HG03103 (cell line): ENCODE results near the gene ATOH8.

ENCODE experiments used
- ATAC-seq: cut with Tn5 transposase; IDR thresholded peaks from one replicate; pipeline ENCODE4 v1.9.1; 2021; ENCODE audit warnings: low read depth; ENCODE audit not compliant: unreplicated experiment

ATOH8 gene

DNA sequence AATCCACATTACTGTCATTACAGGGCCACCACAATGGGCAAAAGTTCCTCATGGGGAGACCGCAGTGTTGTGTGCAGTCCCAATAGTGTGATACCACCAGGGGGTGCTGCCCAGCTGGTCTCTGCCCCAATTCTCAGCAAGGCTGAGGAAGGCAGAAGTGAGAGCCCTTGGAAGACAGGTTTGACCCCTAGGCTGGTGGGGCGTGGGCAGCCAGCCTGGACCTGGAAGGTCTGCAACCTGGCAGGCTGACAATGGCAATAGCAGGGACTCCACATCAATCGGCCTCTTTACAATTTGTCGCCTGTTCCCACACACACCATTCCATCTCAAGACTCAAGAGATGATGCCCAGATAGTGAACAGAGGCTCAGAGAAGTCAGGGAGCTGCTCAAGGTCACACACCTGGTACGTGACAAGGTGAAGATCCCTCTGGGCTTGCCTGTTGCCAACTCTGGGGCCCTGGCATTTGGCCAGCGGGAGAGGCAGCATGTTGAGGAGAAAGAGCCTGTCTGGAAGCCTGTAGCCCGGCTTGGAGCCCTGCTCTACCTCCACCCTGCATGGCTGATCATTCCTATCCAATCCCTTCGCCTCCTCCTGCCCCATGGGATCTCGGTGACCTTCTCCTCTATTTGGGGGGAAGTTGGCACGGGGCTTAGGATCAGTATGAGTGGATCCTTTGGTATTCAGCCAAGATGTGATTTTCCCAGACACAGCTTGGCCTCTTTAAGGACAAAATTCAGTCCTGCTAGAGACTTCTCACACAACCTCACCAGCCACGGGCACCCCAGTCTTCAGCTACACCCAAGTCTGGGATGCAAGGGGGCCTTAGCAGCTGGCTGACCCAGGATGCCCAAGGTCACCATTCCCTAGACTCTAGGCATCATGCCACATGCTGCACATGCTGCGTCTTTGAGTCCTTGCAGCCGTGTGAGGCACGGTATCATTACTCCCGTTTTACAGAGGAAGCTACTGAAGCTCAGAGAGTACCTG lies 2.9 kb upstream of the ATOH8 start:
- ATAC-seq: no peak

- no peak for ATAC-seq
These were observed 2.2 kb upstream of the ATOH8 start for GRCh38 chr2:85751627-85752026.

- no peak for ATAC-seq
These were observed 711 bp upstream of the ATOH8 start for GRCh38 chr2:85753035-85753524.

DNA sequence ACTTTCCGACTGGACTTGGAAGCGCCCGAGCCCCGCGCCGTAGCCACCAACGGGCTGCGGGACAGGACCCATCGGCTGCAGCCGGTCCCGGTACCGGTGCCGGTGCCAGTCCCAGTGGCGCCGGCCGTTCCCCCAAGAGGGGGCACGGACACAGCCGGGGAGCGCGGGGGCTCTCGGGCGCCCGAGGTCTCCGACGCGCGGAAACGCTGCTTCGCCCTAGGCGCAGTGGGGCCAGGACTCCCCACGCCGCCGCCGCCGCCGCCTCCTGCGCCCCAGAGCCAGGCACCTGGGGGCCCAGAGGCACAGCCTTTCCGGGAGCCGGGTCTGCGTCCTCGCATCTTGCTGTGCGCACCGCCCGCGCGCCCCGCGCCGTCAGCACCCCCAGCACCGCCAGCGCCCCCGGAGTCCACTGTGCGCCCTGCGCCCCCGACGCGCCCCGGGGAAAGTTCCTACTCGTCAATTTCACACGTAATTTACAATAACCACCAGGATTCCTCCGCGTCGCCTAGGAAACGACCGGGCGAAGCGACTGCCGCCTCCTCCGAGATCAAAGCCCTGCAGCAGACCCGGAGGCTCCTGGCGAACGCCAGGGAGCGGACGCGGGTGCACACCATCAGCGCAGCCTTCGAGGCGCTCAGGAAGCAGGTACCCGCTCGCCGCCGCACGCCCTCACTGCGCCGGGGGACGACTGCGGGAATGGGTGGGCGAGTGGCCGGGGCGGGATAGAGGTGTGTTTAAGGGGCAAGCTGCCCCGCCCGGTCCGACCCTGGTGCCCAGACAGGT lies 713 bp downstream of the ATOH8 start:
- ATAC-seq: no peak

DNA sequence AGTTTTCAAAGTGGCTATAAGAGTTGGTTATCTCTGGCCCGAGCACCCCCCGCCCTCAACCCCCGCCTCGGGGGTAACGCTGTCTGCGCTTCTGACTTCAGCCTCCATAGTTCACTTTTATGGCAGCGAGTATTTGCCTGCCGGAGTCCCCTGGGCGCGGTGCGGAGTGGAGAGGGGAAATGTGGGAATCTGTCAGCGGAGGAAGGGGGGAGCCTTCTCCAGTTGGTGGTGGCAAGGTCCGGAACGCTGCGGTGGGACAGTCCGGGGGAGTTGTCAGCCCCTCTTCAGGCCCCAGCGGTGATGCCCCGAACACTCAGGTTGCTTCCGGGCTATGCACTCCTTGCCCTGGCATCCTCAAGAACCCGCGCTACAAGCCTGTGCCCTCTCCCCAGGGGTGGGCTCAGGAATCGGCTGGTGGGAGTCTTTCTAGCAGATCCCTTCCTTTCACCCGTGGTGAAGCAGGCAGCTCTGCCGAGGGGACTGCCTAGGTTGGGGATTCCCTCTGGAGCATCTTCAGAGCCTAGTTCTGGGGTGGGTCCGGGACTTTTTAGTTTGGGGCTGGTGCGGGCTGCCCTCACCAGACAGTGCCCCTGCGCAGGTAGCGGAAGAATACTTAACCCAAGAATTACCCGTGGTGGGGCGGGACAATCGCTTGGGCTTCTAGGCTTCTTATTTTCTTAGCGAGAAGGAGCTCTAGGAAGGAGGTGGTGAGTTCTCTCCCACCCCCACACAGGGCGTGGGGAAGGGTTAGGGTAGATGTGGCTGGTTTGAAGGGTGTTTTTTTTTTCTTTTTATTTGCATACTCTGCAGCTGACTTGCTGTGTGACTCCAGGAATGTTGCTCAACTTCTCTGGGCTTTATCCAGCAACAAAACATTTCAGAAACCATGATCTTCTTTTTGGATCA lies 1.6 kb downstream of the ATOH8 start:
- ATAC-seq: no peak

DNA sequence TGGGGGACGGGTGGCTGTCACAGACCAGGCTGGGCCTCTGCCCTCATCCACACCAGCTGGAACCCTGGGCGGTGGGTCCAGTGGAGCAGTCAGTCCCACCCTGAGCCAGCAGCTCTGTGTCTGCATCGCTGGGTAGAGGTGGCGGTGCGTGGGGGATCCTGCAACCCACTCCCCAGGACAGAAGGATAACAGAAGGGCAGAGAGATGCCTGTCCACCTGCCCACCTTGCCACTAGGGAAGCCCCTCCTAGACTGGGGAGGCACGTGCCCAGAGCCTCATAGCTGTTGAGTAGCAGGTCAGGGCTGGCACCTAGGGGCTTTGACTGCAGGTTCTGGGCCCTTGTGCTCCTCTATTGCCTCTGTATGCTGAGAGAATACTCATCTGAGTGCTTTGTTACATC lies 2.4 kb downstream of the ATOH8 start:
- ATAC-seq: no peak

- ATAC-seq: no peak
These were observed 3.1 kb downstream of the ATOH8 start for GRCh38 chr2:85756822-85757435.

DNA sequence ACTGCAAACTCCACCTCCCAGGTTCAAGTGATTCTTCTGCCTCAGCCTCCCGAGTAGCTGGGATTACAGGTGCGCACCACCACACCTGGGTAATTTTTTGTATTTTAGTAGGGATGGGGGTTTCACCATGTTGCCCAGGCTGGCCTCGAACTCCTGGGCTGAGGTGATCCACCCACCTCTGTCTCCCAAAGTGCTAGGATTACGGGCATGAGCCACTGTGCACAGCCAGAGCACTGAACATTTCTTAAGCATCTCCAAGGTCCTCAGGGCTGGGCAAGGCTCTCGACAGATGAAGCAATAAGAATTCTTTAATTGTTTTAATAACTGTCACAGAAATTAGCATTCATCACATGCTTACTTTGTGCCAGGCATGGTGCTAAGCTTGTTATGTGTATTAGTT lies 4.1 kb downstream of the ATOH8 start:
- no peak for ATAC-seq

GRCh38 chr2:85758361-85759256 lies 4.8 kb downstream of the ATOH8 start:
- ATAC-seq: no peak

DNA sequence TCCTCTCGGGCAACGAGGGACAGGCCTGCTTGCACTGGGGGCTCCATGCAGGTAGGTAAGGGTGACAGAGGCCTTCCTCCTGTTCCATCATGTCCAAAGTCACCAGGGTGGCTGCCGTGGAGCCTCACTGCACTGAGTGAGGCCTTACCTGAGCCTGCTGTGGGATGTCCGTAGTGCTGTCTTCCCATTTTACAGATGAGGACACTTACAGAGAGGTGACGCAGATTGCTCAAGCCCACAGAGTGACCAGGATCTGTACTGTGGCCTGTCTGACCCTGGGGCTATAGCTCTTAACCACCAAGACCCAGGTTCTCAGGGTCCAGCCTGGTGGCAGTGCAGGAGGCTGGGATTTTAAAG lies 5.4 kb downstream of the ATOH8 start:
- ATAC-seq: no peak

- ATAC-seq: no peak
These were observed 6.6 kb downstream of the ATOH8 start for GRCh38 chr2:85760371-85760770.

- ATAC-seq: no peak
These were observed 7.1 kb downstream of the ATOH8 start for GRCh38 chr2:85760872-85761271.

DNA sequence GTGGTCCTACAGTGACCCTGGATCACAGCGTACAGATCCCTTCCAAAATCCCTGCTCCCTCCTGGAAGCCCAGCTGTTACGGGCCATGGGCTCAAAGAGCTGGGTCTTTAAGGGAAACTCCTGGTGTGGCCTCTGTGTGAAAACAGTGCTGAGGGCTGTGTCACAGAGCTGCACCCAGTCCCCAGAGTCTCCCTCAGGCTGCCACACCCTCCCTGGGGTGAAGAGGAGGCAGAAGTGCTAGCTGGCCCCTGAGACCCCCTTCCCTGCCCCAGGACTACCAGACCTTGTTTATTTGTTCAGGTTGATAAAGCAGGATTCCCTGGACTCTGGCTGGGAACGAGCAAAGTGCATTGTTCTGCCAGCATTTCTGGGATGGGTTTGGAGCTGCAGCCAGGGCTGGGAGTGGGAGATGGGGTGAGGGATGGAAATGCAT lies 7.7 kb downstream of the ATOH8 start:
- ATAC-seq: no peak

DNA sequence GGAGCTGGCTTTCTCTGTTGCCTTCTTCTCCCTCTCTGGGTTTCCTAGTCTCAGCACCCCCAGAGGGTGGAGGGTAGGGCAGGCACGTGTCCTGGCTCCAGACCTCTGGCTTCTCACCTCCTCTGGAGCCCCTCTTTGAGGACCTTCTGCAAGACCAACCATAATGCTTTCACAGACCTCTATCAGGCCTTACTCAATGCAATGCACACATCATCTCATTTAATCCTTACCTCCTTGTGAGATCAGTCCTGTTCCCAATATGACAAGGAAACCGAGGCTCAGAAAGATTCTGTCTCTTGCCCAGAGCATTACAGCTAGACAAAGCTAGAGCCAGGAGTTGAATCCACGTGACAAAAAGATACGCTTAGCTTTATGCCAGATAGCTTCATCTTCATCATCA lies 8.2 kb downstream of the ATOH8 start:
- ATAC-seq: no peak

DNA sequence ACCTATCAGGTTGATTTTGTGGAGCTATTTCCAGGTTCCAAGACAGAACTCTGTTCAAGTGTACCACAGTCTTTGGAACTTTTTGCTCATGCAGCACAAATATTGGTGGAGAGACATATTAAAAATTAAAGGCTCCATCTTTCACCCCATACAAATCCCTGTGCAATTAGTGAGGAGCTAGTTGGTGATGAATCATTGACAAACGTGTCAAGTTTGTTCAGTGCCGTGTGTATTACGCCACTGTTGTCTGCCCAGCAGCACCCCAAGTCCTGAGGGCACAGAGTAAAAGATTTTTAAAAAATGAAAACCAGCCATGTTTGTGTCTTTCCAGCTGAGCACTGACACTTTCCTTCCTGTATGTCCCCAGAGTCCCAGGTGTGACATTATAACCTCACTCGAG lies 9.3 kb downstream of the ATOH8 start:
- no peak for ATAC-seq

GRCh38 chr2:85763831-85764230 lies 10.0 kb downstream of the ATOH8 start:
- no peak for ATAC-seq

- ATAC-seq: no peak
These were observed 11.4 kb downstream of the ATOH8 start for GRCh38 chr2:85765081-85765731.

GRCh38 chr2:85766229-85766628 lies 12.4 kb downstream of the ATOH8 start:
- ATAC-seq: no peak
